ENCODE results near the gene ERBB4. TPM values are rescaled to one million over a fixed set of nuclear protein-coding genes. Genes with fewer than 3 reads are reported as not detected.
"Not testable (repeated sequence)": the region's sequence is repeated elsewhere in the genome, so short reads cannot be mapped to it uniquely, and the experiment has no call there.

The ERBB4 gene
- total RNA-seq, 1 donor from 2014 or later: 127 TPM

DNA sequence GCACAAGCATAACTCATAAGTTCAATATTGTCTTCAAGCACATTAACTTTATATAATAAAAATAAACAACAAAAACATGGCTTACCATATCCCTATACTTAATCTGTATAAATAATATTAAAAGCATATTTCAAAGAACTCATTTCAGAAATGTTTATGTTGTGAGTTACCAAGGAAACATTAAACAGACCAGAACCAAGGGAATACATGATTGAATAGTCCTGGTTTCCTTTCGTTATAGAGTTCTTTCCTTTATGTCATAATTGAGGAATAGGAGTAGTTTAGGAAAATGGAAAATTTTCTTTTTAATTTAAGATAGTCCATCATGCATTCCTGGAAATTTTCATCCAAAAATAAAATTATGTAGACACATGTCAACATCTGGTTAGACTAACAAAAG is 343.0 kb downstream of the ERBB4 start:
- DNase-seq: no peak

DNA sequence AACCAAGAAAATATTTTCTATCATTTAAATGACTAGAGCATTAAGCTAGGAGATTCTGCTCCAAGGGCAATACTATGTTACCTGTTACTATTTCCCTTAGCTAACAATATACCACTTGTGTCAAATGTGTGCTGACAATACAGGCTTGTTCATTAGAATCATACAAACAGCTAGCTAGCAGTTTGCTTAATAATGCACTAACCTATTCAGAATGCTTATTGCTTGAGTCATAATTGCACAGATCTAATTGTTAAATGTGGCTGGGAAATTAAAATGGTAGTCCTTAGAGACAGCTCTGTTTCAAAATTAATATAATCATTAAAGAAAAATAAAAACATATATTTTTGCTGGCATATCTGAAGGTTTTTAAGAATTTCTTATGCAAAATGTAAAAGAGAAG is 344.2 kb downstream of the ERBB4 start:
- no peak for DNase-seq

DNA sequence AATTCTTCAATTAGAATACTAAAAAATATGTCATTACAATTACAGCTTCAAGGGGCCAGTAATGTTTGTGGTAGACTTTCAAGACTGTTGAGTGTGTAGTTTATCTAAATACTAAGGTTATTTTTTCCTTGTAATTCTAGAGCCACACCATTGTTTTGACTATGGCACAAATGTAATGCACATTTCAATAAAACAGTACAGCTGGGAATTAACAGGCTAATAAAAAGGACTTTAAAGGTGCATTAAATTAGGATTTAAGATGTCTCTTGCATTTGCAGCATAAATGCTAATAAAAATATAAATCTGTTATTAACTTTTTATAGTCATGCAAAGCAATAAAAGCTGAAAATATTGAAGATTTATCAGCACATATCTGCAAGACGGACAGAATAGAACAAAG is 344.8 kb downstream of the ERBB4 start:
- no peak for DNase-seq

DNA sequence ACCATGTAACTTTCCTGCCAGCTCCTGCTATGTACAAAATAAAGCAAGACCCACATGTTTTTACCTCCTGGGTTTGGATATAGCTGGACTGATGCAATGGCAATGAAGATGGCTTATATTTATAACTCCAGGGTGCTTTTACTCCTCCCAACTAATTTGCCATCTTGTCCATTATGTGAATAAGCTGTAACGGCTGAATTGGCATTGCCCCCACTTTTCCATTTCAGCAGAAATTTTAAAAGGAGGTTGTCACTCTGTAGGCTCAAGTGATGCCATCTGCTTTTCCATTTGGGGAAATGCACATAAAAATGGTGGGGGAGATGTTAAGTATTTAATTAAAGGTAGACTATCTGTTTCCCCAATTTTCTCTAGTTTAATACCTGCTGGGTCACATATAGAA is 345.5 kb downstream of the ERBB4 start:
- DNase-seq: no peak

DNA sequence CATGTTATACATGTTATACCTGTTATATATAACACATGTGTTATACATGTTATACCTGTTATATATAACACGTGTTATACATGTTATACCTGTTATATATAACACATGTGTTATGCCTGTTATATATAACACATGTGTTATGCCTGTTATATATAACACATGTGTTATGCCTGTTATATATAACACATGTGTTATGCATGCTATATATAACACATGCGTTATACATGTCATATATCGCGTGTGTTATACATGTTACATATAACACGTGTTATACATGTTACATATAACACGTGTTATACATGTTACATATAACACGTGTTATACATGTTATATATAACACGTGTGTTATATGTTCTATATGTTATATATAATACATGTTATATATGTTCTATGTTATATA is 347.2 kb downstream of the ERBB4 start:
- DNase-seq: not testable (repeated sequence)

DNA sequence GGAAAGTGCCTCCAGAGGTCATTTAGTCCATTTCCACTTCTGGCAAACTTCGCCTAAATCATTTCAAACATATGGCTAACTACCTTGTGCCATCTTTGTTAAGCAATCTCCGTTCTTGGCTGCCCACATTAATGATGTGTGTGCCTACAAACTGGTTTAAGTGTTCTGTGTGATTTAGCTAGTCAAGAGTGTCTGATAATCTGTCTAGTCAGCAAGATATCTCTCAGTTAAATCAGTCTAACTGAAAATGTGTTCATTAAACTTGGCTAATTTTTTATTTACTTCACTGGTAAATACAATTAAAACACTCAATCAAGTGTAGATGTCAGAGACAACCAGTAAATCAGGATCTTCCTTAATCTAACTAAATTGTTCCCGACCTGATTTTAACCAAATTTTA is 352.4 kb downstream of the ERBB4 start:
- DNase-seq: no peak

DNA sequence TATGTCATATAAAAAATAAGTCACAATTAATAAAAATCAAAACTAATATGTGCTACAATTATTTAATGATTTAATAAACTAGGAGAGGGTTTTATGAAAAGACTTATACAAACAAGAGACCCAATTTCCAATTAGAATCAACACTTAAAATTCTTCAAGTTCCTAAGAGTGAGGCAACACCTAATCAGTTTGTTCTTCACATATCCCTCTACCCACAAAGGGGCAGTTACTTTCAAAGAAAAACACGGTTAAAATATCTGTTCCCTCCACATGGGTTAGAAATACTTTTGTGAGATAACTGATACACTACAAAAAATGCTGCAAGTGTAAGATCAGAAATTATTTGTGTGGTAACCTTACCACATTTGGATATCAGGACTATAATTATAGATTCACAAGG is 357.0 kb downstream of the ERBB4 start:
- DNase-seq: no peak

DNA sequence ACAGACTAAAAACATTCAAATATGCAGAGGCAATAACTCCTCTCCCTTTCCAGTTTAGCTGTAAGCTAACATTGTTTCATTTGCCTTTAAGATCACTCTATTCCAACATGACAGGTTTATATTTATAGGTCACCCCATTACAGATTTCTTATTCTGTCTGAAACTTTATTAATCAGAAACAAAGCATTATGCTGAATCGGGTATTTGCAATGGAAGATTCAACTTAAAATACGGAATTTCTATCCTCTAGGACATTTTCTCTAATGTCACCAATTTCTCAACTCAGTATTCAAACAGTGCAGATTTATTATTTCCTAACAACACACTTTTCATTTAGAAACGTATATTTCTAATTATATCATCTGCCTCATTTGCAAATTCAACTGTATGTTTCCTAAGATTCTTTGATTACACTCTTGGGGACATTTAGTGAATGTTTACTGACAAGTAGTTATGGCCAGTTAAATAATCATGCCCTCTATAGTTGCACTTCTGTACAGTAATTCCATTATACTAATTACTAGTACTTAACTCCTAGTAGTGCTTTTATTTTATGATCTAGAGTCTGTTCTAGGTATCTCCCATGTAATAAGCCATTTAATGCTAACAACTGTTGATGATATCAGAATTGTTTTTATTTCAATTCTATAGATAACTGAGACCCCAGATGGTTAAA is 358.1 kb downstream of the ERBB4 start:
- DNase-seq: no peak

DNA sequence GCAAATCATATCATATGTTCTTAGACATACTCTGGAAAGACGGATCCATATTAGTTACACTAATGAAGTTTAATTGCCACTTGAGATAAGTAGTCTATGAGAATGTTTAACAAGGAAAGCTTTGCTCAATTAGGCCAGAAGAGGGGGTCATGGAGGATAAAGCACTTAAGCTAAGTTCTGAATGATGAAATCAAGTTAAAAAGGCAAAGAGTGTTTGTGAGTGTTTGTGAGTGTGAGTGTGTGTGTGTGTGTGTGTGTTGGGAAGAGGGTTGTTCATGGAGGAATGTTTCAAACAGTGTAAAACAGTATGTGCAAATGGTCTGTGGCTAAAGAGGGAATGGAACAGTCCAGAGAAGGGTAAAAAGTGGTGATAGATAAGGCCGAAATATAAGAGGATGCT is 360.9 kb downstream of the ERBB4 start:
- DNase-seq: no peak

DNA sequence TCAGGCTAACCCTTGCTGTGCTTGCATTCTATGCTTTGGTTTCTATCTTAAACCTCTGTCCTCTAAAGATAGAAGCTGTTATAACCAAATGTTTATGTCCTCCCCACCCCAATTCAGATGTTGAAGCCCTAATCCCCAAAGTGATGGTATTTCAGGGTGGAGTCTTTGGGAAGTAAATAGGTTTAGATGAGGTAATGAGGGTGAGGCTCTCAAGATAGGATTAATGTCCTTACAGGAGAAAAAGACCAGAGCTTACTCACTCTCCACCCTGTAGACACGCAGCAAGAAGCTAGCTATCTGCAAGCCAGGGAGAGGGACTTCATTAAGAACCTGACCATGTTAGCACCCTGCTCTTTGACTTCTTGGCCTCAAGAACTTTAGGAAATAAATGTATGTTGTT is 362.5 kb downstream of the ERBB4 start:
- no peak for DNase-seq

DNA sequence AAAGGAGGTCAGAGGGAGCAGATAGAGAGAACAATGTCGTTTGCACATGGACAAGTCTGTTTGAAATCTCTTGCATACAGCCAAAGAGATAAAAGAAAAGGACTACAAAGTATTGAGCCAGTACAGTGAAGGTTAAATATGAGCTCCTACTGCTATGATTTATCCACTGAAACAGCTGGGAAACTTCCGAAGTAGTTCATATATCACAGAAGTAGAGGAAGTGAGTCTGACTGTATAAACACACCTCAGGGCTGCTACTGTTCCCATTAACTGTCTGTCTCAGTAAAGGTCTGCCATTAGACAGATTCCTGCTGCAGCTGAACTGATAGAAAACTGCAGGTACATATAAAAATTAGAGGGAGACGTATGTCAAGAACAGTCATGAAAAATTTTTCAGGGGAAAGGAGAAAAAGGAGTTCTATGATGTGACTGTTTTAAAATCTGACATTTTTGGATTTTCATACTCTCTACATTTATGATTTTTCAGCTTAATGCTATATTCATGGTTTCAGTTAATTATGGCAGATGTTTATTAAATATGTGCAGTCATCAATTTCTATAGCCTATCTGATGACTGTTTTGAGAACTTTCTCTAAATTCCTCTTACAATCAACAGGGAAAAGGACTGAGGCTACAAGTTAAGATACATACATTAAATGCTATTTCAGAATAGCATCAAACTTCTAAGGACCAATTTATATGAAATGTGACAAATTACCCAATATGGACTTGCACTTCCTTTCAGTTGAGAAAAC is 364.7 kb downstream of the ERBB4 start:
- DNase-seq: no peak

DNA sequence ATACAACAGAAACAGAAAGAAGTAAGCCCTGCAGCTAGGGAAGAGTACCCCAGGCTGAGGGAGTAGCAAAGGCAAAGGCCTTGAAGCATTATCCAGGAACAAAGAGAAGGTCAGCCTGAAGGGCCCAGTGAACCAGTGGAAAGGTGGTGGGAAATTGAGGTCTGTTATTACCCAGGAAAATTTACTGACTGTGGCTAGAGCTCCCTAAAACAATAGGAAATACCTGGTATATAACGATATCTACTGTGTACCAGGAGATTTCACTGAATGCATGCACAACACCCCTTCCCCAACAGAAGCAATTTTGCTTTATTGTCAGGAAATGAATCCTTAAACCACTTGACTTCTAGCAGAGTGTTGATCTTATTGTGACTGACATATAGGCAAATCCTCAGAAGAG is 365.3 kb downstream of the ERBB4 start:
- no peak for DNase-seq

DNA sequence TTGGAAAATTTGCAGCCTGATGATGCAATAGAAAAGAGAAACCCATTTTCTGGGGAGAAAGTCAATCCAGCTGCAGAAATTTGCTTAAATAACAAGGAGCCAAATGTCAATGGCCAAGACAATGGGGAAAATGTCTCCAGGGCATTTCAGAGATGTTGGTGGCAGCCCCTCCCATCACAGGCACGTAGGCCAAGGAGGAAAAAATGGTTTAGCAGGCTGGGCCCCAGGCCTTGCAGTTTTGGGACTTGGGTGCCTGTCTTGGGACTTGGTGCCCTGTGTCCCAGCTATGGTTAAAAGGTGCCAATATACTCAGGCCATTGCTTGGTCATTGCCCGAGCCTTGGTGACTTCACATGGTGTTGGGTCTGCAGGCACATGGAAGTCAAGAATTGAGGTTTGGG is 368.2 kb downstream of the ERBB4 start:
- DNase-seq: no peak

DNA sequence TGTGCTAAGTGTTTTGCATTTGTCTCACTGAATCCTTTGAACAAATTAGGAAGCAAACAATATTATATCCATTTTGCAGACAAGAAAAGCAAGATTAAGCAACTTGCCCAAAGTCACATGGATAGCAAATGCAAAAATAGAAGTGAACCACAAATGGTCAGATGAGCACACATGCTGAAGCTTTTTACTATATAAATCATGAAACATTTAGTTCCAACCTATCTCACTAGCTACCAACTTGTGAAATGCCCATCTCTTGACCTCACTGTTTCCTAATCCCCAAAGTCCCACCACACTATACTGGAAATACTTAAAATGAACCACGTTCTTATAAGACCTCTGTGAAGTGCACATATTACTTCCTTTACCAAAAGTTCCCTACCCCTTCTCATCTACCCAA is 380.5 kb downstream of the ERBB4 start:
- no peak for DNase-seq

DNA sequence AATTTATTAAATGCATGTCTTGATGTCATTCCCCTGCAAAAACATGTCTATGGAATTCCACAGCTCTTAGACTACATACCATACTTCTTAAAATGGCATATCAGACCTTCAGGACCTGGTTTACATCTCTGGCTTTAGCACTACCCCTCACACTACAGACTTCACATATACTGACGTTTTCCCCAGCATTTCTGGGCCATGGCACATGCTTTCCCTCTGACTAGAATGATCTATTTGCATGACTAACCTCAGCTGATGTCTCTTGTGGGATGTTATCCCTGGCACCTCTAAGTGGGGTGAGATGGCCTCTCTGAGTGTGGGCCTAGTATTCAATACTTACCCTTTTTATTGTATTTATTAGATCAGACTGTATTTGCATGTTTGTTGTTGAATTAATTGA is 381.6 kb downstream of the ERBB4 start:
- DNase-seq: no peak

DNA sequence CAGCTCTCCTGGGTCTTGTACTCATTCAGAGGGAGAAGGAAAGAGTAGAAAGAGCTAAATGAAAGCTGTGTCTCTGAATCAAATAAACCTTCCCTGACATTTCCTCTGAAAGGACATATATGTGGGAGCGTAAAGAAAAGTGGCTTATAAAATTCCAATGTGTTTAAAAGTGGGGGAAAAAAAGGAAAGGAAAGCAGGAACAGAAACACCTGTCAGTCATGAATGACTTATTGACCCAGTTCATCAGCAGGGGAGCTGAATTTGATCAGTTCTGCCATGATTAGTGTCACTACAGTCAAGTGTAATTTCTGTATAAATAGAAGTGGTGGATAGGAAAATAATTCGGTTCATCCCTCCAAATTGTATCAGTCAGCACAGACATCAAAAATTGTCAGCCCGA is 382.5 kb downstream of the ERBB4 start:
- no peak for DNase-seq

DNA sequence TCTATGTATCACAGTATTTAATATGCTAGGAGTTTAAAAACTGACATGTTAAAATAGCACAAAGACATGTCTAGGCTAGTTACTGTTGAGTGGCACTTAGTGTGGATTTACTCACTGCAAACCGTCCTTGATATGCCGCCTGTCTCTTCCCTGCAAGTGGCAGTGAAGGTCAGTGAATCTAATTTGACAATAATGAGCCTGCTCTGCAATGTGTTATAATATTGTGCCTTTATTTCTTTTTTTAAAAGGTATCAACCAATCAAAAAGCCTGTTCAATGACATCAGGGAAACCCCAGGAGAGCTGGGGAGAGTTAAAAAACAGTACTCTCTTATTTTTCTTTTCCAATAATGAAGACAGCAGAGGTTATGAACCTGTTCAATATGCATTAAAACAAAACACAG is 384.1 kb downstream of the ERBB4 start:
- no peak for DNase-seq

DNA sequence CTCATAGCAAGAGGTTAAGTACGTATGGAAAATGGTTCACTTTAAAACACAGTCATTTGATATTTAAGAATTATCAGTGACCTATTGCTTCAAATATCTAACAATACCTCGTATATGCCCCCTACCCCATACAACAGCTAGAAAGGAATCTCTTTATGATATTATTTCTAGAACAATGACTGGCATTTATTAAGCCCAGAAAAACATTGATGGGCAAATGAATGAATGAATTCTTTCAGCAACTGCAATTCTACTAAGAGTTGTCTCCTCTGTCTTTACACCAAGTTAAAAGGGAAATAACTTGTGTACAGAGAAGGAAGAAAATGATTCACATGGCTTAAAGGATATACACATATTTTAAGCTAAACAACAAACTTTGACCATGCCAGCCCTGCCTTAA is 384.7 kb downstream of the ERBB4 start:
- DNase-seq: no peak

DNA sequence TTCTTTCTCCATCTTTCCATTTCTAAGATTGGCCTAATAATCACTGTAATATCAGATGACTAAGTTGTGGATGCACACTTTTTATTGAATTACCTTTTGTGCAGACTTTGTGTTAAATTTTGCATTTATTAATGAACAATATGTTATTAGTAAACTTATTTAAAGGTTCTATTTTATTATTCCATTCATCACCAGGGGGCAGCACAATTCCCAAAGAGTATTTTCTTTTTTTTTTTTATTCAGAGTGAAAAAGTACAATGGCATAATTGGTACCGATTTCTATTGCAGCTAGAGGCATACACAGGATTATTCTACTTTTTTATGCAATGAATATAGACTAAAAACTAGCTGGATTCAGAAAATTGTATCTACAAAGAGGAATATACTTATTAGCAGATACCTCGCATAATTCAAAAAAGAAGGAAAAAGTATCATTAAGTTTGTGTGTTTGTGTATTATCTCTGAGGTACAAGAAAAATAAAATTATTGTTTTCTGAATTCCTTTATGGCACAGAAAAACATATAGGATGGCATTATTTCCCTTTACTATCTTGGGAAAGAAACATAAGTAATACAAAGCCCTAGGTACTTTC is 390.6 kb downstream of the ERBB4 start:
- DNase-seq: no peak

DNA sequence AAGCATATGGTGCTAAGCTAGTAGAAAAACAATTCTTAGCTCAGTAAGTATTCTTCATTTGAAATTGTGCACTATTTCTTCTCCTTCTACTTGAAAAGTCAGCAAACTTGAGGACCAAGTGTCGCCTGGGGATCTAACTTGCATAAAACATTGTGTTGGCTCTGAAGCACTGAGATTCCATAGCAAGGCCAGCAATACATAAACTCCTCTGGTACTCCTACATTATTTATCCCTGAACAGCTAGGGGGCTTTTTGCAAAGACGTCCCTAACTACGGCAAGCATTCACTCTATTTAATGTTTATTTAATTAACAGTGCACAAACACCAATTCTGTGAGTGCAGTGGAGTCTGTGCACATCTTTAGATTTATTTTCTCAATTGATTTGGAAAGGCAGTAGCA is 392.2 kb downstream of the ERBB4 start:
- DNase-seq: no peak

DNA sequence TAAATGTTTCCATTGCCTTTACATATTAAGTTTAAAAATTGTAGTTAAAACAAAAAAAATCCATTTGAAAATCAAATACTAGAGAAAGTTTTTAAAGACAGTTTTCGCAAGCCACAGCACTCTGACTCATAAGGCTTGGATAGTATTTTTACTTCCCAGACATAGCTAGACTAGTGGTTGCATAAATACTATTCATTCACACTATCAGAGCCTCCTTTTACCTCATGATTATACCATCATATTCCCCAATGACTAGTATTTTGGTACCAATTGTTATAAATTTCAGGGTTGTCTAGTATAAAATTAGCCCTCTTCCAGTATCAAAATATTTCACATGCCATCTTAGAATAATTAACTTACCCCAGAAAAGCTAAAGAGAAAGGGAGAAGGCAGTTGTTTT is 393.5 kb downstream of the ERBB4 start:
- no peak for DNase-seq

DNA sequence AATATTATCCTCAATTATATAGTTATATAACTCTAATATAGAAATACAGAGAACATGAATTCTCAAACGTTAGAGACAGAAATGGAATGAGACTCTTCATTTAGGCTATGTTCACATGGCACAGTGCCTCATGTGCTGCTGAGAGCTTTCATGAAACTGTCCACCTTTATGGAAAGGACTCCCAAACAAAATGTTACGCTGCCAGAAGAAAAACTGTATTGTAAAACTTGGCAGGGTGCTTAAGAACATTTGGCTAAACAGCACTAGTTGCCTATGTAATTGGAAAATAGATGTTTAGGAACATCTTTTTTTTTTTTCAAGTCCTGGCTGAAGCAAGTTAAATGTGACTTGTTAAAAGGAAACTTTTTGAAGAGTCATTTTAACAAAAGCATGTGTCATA is 396.0 kb downstream of the ERBB4 start:
- DNase-seq: no peak

DNA sequence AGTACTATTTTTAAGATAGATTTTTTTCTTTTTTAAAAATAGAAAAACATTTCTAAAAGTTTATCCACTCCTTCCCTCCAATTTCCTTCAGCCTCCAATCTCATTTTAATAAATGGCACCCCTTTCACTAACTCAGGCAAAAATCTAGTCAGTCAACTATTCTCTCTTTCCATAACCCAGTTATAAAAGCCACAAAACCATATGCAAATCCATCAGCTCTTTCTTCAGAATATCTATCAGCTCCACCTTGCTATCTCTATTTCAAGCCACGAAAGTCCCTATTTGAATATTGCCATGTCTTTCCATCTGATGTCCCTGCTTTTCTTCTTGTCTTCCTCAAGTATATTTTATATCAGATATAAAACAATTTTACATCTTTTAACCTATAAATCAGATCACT is 397.1 kb downstream of the ERBB4 start:
- DNase-seq: no peak

DNA sequence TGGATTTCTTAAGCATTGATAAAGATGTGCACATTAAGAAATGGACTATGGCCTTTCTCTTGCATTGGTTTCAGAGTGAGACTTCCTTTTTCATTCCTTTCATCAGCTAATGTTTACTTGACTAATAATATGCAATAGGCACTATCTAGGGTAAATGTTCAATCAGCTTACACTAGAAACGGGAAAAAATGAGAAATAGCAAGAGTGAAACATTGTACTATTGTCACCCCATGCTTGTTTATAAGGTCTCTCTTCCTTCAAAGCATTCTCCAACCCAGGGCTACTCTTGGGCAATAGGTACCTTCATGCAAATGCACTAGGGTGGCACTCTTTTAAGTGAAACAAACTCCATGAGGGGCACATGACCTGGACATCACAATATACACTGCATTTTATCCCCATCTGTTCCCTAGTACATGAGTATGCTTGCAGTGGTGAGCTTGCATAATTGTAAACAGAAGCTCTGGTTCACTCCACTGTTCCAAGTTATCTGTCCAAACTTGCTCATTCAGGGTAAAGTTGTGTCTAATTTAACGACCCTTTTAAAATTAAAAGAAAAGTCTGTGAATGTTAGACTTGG is 402.3 kb downstream of the ERBB4 start:
- DNase-seq: no peak
